GM12892 (cell line): ENCODE measurements around the gene GIGYF1.
A peak's percentile ranks its signal among the peaks of the same experiment; 100 is the strongest.
"Not testable (repeated sequence)": the region's sequence is repeated elsewhere in the genome, so short reads cannot be mapped to it uniquely, and the experiment has no call there.

Experiments used
- DNase-seq: peaks from one replicate; pipeline ENCODE4 v3.0.0; 2011; ENCODE audit not compliant: insufficient read length
- FAIRE-seq: peaks from 2 replicates; lab custom pipeline; 2011; peaks lifted over from hg19 to GRCh38; lab: Jason Lieb, UNC
- POLR2A ChIP-seq: IDR thresholded peaks from 2 replicates; pipeline ENCODE4 v1.6.1; 2011; ENCODE audit warnings: low read depth, low read length, control low read depth
- POLR2AphosphoS5 ChIP-seq: IDR thresholded peaks from 2 replicates; pipeline ENCODE4 v1.6.1; 2011; ENCODE audit warnings: low read depth, low read length, control low read depth
- TAF1 ChIP-seq: IDR thresholded peaks from 2 replicates; pipeline ENCODE4 v1.6.1; 2011; ENCODE audit warnings: low read depth, mild to moderate bottlenecking, control low read depth, low read length, borderline replicate concordance

The GIGYF1 gene

DNA sequence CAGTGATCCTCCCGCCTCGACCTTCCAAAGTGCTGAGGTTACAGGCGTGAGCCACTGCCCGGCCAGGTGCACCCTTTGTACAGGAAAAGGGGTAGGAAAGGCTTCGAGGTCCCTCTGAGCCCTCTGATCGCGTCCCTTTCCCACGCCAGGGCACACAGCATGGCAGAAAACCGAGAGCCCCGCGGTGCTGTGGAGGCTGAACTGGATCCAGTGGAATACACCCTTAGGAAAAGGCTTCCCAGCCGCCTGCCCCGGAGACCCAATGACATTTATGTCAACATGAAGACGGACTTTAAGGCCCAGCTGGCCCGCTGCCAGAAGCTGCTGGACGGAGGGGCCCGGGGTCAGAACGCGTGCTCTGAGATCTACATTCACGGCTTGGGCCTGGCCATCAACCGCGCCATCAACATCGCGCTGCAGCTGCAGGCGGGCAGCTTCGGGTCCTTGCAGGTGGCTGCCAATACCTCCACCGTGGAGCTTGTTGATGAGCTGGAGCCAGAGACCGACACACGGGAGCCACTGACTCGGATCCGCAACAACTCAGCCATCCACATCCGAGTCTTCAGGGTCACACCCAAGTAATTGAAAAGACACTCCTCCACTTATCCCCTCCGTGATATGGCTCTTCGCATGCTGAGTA, 12.7 kb upstream of the GIGYF1 start:
- no peak for FAIRE-seq
- DNase-seq, result no peak
- TF ChIP-seq POLR2A (no peak), TAF1 (no peak), POLR2AphosphoS5 (no peak)

DNA sequence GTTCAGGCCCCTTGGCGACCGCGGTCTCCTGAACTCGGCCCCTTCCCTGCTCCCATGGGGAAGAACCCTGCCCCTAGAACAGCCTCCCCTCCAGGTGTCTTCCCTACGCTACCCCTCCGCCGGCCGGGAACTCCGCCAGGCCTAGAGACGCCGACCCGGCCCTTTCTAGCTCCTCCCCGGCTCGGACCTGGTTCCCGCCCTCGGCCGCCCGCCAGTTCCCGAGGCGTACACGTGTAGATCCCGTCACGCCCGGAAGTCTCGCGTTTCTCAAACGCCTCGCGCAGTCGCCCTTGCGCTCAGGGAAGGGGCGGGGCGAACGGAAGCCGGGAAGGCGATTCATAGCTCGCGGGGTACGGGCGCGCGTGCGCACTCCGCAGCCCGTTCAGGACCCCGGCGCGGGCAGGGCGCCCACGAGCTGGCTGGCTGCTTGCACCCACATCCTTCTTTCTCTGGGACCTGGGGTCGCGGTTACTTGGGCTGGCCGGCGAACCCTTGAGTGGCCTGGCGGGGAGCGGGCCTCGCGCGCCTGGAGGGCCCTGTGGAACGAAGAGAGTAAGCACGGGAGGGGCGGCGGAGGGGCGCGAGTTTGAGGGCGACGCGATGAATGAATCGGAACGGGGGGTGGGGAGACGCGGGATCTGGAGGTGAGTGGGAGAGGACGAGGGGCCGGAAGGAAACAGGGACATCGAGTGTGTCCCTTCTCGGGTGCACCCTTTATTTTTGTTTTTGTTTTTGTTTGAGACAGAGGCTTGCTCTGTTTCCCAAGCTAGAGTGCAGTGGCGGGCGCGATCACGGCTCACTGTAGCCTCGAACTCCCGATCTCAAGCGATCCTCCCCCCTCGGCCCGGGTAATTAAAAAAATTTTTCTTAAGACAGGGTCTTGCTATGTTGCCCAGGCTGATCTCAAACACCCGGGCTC, 12.0 kb upstream of the GIGYF1 start, which contains the start of gene POP7:
POP7 (plus strand) TSS at position 369 of the 919 bp plus-strand sequence. CDS start 710 bp downstream, outside the sequence.
- DNase-seq (peak; percentile 97), FAIRE-seq (peak; percentile 99)
- TF ChIP-seq TAF1, result 0 out of 2 replicates have a peak, but pooled peaks have one; percentile 52
- TF ChIP-seq POLR2AphosphoS5, result peak; percentile 76; the same call in 1 of the 2 replicates
- peak; percentile 89 for TF ChIP-seq POLR2A

DNA sequence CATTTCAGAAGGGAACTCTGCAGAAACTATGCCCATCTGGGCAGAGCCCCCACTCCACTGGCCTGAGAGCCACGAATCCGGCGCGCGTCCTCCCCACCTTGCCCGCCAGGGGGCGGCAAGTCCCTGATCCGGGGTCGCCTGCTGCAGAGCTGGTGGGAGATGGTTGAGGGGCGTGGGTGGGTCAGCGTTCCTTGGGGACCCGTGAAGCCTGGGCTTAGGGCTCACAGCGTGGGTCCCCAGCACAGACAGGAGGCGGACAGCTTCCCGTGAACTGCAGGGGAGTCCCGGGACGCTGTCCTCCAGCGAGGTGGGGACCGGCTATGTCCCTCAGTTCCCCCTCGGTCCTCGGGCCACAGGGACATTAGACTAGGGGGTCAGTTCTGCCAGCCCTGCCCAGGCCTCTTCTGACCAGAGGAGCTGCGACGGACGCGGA, 11.3 kb upstream of the GIGYF1 start:
- TF ChIP-seq POLR2A (no peak), POLR2AphosphoS5 (peak; percentile 12; the same call in 1 of the 2 replicates)
- peak; percentile 91 for DNase-seq
- FAIRE-seq, result no peak

DNA sequence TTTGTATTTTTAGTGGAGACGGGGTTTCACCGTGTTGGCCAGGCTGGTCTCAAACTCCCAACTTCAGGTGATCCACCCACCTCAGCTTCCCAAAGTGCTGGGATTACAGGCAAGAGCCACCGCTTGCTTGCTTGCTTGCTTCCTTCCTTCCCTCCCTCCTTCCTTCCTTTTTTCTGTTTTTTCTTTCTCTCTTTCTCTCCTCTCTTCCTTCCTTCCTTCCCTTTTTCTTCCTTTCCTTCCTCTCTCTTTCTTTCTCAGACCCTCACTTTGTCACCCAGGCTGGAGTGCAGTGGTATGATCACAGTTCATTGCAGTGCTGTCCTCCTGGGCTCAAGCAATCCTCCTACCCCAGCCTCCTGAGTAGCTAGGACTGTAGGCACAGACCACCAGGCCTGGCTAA, 7.0 kb upstream of the GIGYF1 start:
- not testable (repeated sequence) for DNase-seq, FAIRE-seq

DNA sequence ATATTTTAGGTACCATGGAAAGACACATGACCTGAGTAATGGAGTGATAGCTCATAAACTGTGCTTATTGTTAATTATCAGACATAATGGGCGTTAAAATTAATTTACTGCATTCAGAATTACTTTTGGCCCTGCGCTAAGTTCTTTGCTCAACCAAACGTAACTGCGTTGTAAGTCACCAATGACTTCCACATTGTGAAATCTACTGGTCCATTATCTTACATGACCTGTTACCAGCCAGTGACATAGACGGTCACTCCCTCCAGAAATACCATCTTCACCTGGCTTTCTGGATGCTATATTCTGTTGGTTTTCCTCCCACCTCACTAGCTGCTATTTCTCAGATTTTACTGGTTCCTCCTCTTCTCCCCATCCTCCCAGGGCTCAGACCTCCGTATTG, 5.0 kb upstream of the GIGYF1 start:
- FAIRE-seq (no peak), DNase-seq (no peak)
- TF ChIP-seq POLR2AphosphoS5, result no peak
- TF ChIP-seq TAF1, result no peak
- no peak for TF ChIP-seq POLR2A

DNA sequence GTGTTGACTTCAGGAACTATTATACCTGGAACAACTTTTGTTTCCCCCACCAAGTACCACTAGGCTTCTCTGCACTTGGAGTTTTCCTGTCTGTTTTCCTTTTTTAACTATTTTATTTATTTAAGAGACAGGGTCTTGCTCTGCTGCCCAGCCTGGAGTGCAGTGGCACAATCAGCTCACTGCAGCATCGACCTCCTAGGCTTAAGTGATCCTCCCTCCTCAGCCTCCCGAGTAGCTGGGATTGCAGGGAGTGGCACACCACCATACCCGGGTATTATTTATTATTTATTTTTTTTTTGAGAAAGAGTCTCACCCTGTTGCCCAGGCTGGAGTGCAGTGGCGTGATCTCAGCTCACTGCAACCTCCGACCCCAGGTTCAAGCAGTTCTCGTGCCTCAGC, 2.1 kb upstream of the GIGYF1 start:
- TF ChIP-seq TAF1 (no peak), POLR2A (no peak), POLR2AphosphoS5 (no peak)
- DNase-seq (no peak), FAIRE-seq (no peak)

DNA sequence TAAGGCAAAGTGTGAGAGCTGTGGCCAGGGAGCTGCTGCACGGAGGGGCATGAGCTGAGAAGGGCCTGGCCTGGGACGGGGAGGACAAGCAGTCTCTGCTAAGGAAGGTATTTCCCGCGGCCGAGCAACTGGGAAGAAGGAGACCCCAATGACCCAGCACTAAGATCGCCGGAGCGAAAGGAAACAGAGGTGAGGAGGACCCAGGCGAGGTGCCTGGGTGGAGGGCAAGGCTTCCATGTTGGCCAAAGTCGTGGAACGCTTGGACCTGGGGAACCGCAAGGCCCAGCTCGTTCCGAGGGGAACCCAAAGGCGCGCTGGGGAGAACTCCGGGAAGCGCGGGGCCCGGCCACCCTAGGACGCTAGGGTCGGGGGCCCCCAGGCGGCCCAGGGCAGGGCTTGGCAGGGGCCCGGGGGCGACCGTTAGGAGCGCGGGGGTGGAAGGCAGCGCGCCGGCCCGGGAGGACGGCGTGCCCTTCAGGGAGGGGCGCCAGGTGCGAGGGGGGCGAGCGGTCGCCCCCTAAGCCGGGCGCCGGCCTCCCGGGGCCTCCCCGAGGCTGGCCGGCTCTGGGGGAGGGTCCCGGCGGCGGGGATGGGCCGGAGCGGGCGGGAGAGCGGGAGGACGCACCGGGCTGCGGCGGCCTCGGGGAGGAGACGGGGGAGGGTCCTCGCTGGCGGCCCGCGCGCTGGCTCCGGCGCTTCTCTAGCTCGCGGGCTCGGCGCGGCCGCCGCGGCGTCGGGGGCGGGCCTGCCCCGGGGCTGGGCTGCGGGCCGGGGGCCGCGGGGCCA, 545 bp downstream of the GIGYF1 start:
- DNase-seq, result peak; percentile 37
- TF ChIP-seq TAF1, result no peak
- no peak for FAIRE-seq

DNA sequence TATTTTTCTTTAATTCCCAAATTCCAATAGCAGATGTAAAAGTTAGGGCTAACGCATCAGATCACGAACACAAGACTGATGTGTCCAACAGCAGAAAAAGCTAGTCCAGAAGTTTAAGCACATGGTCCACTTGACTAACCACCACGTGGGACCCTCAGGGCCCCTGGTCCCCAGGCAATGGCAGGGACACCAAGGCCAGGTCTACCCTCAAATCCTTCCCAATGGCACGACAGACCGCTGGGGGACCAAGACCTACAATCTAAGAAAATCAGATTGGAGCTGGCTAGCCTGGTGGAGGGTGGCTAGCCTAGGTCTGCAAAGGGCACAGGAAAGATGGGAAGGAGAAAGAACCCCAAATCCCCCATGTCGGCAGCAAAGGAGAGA, 1.5 kb downstream of the GIGYF1 start:
- peak; percentile 8 for DNase-seq
- FAIRE-seq, result peak; percentile 38
- no peak for TF ChIP-seq TAF1
- TF ChIP-seq POLR2A, result no peak
- TF ChIP-seq POLR2AphosphoS5, result no peak

DNA sequence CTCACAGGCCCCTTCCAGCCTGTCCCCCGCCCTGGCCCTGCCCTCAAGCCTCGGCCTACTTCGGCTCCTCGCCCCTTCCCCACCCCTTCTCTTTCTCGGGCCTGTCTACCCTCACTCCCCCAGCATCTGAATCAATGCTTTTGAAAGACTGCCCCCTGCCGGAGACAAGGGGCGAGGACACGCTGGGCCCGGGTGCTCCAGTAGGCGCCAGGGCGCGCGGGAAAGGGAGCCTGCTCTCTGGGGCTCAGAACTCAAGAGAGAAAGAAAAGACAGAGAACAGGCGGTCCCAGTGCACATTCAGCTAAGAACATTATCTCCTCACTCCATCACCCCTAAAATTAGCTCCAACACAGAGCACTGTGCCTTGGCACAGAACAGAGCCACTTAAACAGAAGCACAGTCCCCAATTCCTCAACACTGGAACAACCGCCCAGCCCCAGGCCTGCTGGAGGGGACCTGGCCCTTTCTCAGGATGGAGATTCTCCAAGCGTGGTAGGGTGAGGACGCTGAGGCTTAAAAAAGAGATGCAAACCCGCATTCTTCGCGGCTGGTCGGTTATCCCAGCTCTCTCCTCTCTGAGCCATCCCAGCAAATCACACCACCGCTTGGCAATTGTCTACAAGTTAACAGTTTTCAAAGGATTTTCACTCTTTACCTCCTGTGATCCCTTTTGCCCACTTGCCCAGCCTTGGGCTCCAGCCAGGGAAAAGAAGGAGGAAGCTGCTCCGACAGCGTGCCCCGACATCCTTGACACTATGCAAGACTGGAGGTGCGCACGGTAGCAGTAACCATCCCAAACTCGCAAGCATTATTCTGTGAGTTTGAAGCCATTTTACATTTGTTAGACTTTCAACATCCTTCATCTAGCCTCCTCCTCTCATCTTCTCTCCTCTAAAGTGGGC, 2.1 kb downstream of the GIGYF1 start:
- TF ChIP-seq TAF1, result no peak
- no peak for TF ChIP-seq POLR2A
- TF ChIP-seq POLR2AphosphoS5, result no peak
- DNase-seq (peak; percentile 89), FAIRE-seq (peak; percentile 95)

DNA sequence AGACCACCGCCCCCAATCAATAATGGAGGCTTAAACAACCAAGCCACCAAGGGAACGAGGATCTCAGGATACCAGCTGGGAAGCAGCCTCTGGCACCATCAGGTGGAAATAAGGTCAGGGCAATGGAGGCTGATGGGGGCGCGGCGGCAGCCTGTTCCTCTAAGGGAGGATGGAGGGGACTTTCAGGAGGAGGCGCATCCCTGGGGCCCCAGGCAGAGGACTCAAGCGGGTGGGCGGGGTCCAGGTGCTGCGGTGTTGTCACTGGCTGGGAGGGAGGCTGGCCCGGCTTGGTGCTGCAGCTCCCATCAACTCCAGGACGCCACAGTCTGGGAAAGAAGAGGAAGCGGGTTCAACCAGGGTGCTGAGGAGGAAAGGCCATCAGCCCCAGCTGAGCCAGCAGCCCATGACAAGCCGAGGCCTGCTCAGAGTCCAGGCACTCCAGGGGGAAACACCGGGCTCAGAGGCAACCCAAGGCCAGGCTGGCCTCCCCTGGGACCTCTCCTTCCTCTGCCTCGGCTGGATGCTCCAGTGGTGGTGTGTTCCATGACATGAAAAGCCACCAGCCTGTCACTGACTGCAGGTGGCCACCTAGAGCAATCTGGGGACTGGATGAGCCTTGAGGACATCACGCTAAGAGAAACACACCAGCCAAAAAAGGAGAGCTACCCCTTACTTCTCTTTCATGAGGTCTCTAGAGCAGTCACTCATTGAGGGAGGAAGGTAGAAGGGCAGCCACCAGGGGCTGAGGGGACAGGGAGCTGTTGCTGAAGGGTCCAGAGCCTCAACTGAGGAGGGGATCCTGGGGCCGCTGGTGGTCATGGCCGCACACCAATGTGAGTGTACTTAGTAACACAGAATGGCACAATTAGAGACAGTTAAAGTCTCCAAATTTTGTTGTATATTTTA, 4.6 kb downstream of the GIGYF1 start:
- DNase-seq (peak; percentile 25), FAIRE-seq (peak; percentile 51)
- TF ChIP-seq POLR2A (no peak), TAF1 (no peak)
